Measurements from ENCODE around the gene AFF3. TPM values are rescaled to one million over a fixed set of nuclear protein-coding genes. Genes with fewer than 3 reads are reported as not detected.
A peak's percentile ranks its signal among the peaks of the same experiment; 100 is the strongest.

AFF3 gene
- total and polyA plus RNA-seq, 2 of the 4 experiments (the other 2 are of a cell fraction) = 12.9 to 14.3 TPM

DNA sequence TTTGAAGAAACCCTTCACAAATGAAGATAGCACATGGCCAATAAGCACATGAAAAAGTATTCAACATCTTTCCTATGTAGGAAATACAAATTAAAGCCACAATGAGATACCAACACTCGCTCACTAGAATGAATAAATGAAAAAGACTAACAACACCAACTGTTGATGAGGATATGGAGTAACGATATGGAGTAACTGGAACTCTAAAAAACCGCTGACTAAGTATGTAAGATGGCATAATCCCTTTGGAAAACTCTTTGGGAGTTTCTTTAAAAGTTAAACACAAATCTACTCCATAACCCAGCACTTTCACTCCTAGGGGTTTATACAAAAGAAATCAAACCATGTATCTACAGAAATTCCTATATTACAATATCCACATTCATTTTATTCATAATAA is 220.5 kb downstream of the AFF3 start:
- Histone ChIP-seq H3K18ac (ENCODE audit: low read depth, low read length) (no peak overlapping the region), H3K79me1 (ENCODE audit: low read depth in 1 of 2, low read length in 2 of 2) (peaks cover 20 to 24% of the 10 kb centered on the region in 2 experiments), H3K9me3 (ENCODE audit: control insufficient read depth, insufficient read depth, low read length) (no peaks in the 10 kb centered on the region), H2BK20ac (ENCODE audit: low read depth, low read length) (no peak overlapping the region), H3K4ac (ENCODE audit: low read depth, low read length) (no peak overlapping the region), H2AFZ (replicated peaks; ENCODE audit: low read length, poor library complexity) (no peak overlapping the region), H3K4me2 (ENCODE audit: low read depth, low read length) (no peak overlapping the region), H3K4me3 (ENCODE audit: insufficient read depth, low read depth, low read length) (no peak overlapping the region), H3K56ac (ENCODE audit: extremely low read depth, insufficient read depth, low read length) (no peak overlapping the region), H2AK9ac (replicated peaks; ENCODE audit: low read depth, low read length, poor library complexity) (no peak overlapping the region), H3K36me3 (ENCODE audit: control insufficient read depth, insufficient read depth, low read length) (no peaks in the 10 kb centered on the region), H3K9ac (ENCODE audit: low read depth, low read length) (no peak overlapping the region), H4K5ac (ENCODE audit: low read depth, low read length) (no peak overlapping the region), H3K27me3 (ENCODE audit: control insufficient read depth, insufficient read depth, low read length) (no peaks in the 10 kb centered on the region), H2BK120ac (ENCODE audit: low read depth, low read length) (no peak overlapping the region), H3K4me1 (ENCODE audit: control insufficient read depth, insufficient read depth, low read length) (peaks cover 11% of the 10 kb centered on the region), H2BK15ac (ENCODE audit: low read depth, low read length) (no peak overlapping the region), H2BK5ac (ENCODE audit: low read depth, low read length, poor library complexity, severe bottlenecking) (no peak overlapping the region), H2AK5ac (ENCODE audit: low read depth, low read length) (no peak overlapping the region), H4K91ac (ENCODE audit: insufficient read depth, low read depth, low read length) (no peak overlapping the region), H4K20me1 (ENCODE audit: insufficient read depth, low read length) (no peaks in the 10 kb centered on the region), H3K9me1 (ENCODE audit: insufficient read depth, low read length) (peaks cover 13% of the 10 kb centered on the region), H3K14ac (replicated peaks; ENCODE audit: low read depth, low read length) (no peak overlapping the region), H4K8ac (ENCODE audit: low read depth in 2 of 2, low read length in 2 of 2) (no peak overlapping the region), H3K27ac (ENCODE audit: insufficient read depth, low read length) (no peak overlapping the region), H3K23ac (ENCODE audit: low read depth, low read length) (no peak overlapping the region)
- DNase-seq (no peak), ATAC-seq (ENCODE audit: low read depth) (no peak)
- intact Hi-C loops (cut with micrococcal nuclease) (no loop called here), dilution Hi-C loops (cut with HindIII; ENCODE audit: low sequenced_read_pairs, unreplicated experiment) (no loop called here), in situ Hi-C loops (cut with MboI; ENCODE audit: low sequenced_read_pairs) (no loop called here)
- POLR2A ChIA-PET (ENCODE audit: unreplicated experiment) = no interaction called here
- CTCF ChIA-PET = no interaction called here
- TF ChIP-seq, protein P1, sequence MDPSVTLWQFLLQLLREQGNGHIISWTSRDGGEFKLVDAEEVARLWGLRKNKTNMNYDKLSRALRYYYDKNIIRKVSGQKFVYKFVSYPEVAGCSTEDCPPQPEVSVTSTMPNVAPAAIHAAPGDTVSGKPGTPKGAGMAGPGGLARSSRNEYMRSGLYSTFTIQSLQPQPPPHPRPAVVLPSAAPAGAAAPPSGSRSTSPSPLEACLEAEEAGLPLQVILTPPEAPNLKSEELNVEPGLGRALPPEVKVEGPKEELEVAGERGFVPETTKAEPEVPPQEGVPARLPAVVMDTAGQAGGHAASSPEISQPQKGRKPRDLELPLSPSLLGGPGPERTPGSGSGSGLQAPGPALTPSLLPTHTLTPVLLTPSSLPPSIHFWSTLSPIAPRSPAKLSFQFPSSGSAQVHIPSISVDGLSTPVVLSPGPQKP (IDR thresholded peaks at IDR 0.05; ENCODE audit: borderline replicate concordance, low read depth, low read length) = no peak
- TF ChIP-seq BHLHE40 (IDR thresholded peaks at IDR 0.05; ENCODE audit: low read depth, low read length) (no peak), SMC3 (IDR thresholded peaks at IDR 0.05; ENCODE audit: low read depth, low read length) (no peak), MAFK (IDR thresholded peaks at IDR 0.05; ENCODE audit: low read depth, low read length) (peak; percentile 55), NFE2L2 (IDR thresholded peaks at IDR 0.05; ENCODE audit: low read depth, low read length) (no peak), RCOR1 (IDR thresholded peaks at IDR 0.05; ENCODE audit: insufficient replicate concordance, low read length) (no peak), MAZ (IDR thresholded peaks at IDR 0.05; ENCODE audit: borderline replicate concordance, low read depth, low read length) (no peak)
- no CpG with 5 or more reads among the region's 3 CpGs for WGBS, 2 experiments (ENCODE audit: extremely low coverage in 2 of 2, insufficient read length in 1 of 2)
- no TSS peak for BruUV-seq (replicated peaks)

Measured in IMR-90 (cell line).